GM23338 (cell line): ENCODE data around the gene NPEPL1. TPM values are rescaled to one million over a fixed set of nuclear protein-coding genes. Genes with fewer than 3 reads are reported as not detected.

Experiments
- ATAC-seq: fragments of 200-7000 bp; cut with Tn5 transposase; 3 replicates; pipeline ENCODE4 v1.9.1; 2020
- DNase-seq: peaks from one replicate; pipeline ENCODE4 v3.0.0-alpha.2; 2015; ENCODE audit warnings: low spot score
- H2AFZ ChIP-seq: fragments of 200-600 bp; sonication (generic); 2 replicates; pipeline ENCODE4 v1.8.0; 2016; ENCODE audit warnings: antibody characterized with exemption, mild to moderate bottlenecking, moderate library complexity
- H3F3A ChIP-seq: fragments of 200-600 bp; sonication (generic); replicated peaks from 2 replicates; pipeline ENCODE4 v1.8.0; 2017; ENCODE audit warnings: antibody characterized with exemption, mixed run types, low read depth
- H3K27ac ChIP-seq: fragments of 200-600 bp; sonication (generic); 2 replicates; pipeline ENCODE4 v1.6.1; 2016; ENCODE audit warnings: low read depth
- H3K27me3 ChIP-seq: fragments of 200-600 bp; sonication (generic); 2 replicates; pipeline ENCODE4 v1.8.0; 2016; ENCODE audit warnings: mild to moderate bottlenecking, mixed run types, moderate library complexity; ENCODE audit not compliant: insufficient read depth
- H3K36me3 ChIP-seq: fragments of 200-600 bp; sonication (generic); 2 replicates; pipeline ENCODE4 v1.8.0; 2016; ENCODE audit warnings: mild to moderate bottlenecking; ENCODE audit not compliant: insufficient read depth
- H3K4me1 ChIP-seq: fragments of 200-600 bp; sonication (generic); 2 replicates; pipeline ENCODE4 v1.8.0; 2016; ENCODE audit warnings: mild to moderate bottlenecking, moderate library complexity; ENCODE audit not compliant: insufficient read depth
- H3K4me2 ChIP-seq: fragments of 200-600 bp; sonication (generic); 2 replicates; pipeline ENCODE4 v1.7.1; 2017; ENCODE audit warnings: mixed run types
- H3K4me3 ChIP-seq: fragments of 200-600 bp; sonication (generic); 2 replicates; pipeline ENCODE4 v1.6.1; 2016; ENCODE audit warnings: mixed run types
- H3K79me2 ChIP-seq: fragments of 200-600 bp; sonication (generic); replicated peaks from 2 replicates; pipeline ENCODE4 v1.8.0; 2017; ENCODE audit warnings: mild to moderate bottlenecking; ENCODE audit not compliant: insufficient read depth
- H3K9me2 ChIP-seq: fragments of 200-600 bp; sonication (generic); 2 replicates; pipeline ENCODE4 v1.8.0; 2017; ENCODE audit not compliant: insufficient read depth
- H4K20me1 ChIP-seq: fragments of 200-600 bp; sonication (generic); replicated peaks from 2 replicates; pipeline ENCODE4 v1.8.0; 2017; ENCODE audit warnings: mild to moderate bottlenecking; ENCODE audit not compliant: insufficient read depth
- H3K27ac Mint-ChIP-seq: 2 replicates; pipeline ENCODE4 v1.8.0; 2020; ENCODE audit warnings: inconsistent platforms, mild to moderate bottlenecking, moderate library complexity, mixed read lengths
- H3K27me3 Mint-ChIP-seq: 3 replicates; pipeline ENCODE4 v1.8.0; 2022; ENCODE audit warnings: low read depth, mild to moderate bottlenecking, moderate library complexity, mixed read lengths, inconsistent platforms; ENCODE audit not compliant: insufficient read depth, poor library complexity
- H3K36me3 Mint-ChIP-seq: 3 replicates; pipeline ENCODE4 v1.8.0; 2021; ENCODE audit warnings: low read depth, mild to moderate bottlenecking, inconsistent platforms, moderate library complexity, mixed read lengths
- H3K4me1 Mint-ChIP-seq: 3 replicates; pipeline ENCODE4 v1.8.0; 2020; ENCODE audit warnings: mild to moderate bottlenecking, inconsistent platforms, mixed read lengths
- H3K4me3 Mint-ChIP-seq: 3 replicates; pipeline ENCODE4 v1.8.0; 2021; ENCODE audit warnings: moderate library complexity, mild to moderate bottlenecking, inconsistent platforms, mixed read lengths
- H3K9me3 Mint-ChIP-seq: 3 replicates; pipeline ENCODE4 v1.8.0; 2020; ENCODE audit warnings: moderate library complexity, mild to moderate bottlenecking, inconsistent platforms, mixed read lengths
- CREB1 ChIP-seq: fragments of 250-450 bp; sonication (Bioruptor Pico); IDR thresholded peaks from 2 replicates; pipeline ENCODE4 v1.5.0; 2020; ENCODE audit warnings: low read depth, mild to moderate bottlenecking, moderate library complexity
- EZH2 ChIP-seq: fragments of 200-600 bp; sonication (generic); IDR thresholded peaks from one replicate; pipeline ENCODE4 v1.8.0; 2017; ENCODE audit warnings: antibody characterized with exemption, mild to moderate bottlenecking, low read depth; ENCODE audit not compliant: unreplicated experiment
- JUNB ChIP-seq: IDR thresholded peaks from one replicate; pipeline ENCODE4 v1.6.1; 2016; ENCODE audit warnings: antibody characterized with exemption; ENCODE audit not compliant: unreplicated experiment
- NANOG ChIP-seq: IDR thresholded peaks from 2 replicates; pipeline ENCODE4 v1.6.1; 2016; ENCODE audit warnings: antibody characterized with exemption, borderline replicate concordance
- STAT1 ChIP-seq: IDR thresholded peaks from one replicate; pipeline ENCODE4 v1.6.1; 2016; ENCODE audit warnings: antibody characterized with exemption; ENCODE audit not compliant: unreplicated experiment
- ZNF114 ChIP-seq: fragments of 250-450 bp; sonication (Bioruptor Pico); IDR thresholded peaks from 2 replicates; pipeline ENCODE4 v1.5.0; 2020; ENCODE audit warnings: mild to moderate bottlenecking, moderate library complexity
- ZNF331 ChIP-seq: fragments of 250-450 bp; sonication (Bioruptor Pico); IDR thresholded peaks from 2 replicates; pipeline ENCODE4 v1.5.0; 2020; ENCODE audit warnings: low read depth, mild to moderate bottlenecking, moderate library complexity
- ZNF462 ChIP-seq: fragments of 250-450 bp; sonication (Bioruptor Pico); IDR thresholded peaks from 2 replicates; pipeline ENCODE4 v1.5.0; 2020; ENCODE audit warnings: mild to moderate bottlenecking, moderate library complexity
- polyA plus RNA-seq: library from polyadenylated mRNA; unstranded; fragments of >200 nt; fragmentation: Nextera tagmentation; extraction: Ambion mirVana; gene quantifications from 2 replicates; pipeline ENCODE4 v1.2.1, GENCODE V29; 2016
- total RNA-seq: library from RNA; depleted of rRNA; stranded (reverse); fragments of >200 nt; shearing (Covaris generic); gene quantifications from 2 replicates; pipeline ENCODE4 v1.2.3, GENCODE V29; 2014
- TF ChIP-seq, protein P1 (sequence below): IDR thresholded peaks from 2 replicates; pipeline ENCODE4 v1.6.1; 2016; ENCODE audit warnings: antibody characterized with exemption
- TF ChIP-seq, protein P2 (sequence below), 2 experiments: fragments of 200-600 bp in 1 of 2; sonication (generic) in 1 of 2; conservative IDR thresholded peaks; 2 replicates each; pipeline versions ENCODE4 v1.5.1 to v1.6.1; 2016 to 2017; ENCODE audit warnings: antibody characterized with exemption in 2 of 2, low read depth in 2 of 2, mild to moderate bottlenecking in 2 of 2, moderate library complexity in 1 of 2

Gene NPEPL1
- total and polyA plus RNA-seq, 2 experiments from 2014 or later, result 23.5 to 30.0 TPM

DNA sequence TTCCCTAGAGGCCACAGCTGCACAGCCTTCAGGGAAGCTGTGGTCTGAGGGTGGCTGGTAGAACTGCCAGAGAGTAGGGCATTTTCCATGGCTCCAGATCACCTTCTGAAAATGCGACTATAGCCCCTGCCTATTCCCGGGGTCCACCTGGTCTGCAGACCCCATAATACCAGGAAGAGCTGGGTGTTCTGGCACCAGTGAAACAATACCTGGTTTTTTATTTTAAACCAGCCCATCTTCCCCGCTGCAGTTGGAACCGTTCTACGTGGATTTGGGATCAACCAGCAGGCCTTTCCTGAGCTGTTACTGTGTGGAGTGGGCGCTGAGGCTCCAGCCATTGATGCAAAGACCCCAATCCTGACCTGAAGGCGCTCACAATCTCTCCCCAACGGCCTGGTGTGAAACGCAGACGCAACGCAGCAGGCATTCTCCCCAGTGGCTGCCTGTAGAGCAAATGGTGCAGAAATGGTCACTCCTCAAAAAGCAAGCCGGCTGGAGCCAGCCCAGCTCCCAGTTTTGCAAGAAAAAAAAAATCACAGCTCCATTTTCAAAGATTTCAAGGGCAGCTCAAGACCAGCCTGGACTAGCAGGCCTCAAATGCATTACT lies 11.3 kb downstream of the NPEPL1 start:
- Mint-ChIP-seq H3K27me3 (peaks cover 3% of the 10 kb centered on the region), H3K4me1 (peaks cover 13% of the 10 kb centered on the region), H3K9me3 (peaks cover 7% of the 10 kb centered on the region; the same call in 2 of the 3 replicates), H3K4me3 (no peak overlapping the region), H3K27ac (no peak overlapping the region), H3K36me3 (peaks cover 55% of the 10 kb centered on the region)
- Histone ChIP-seq H3F3A (0 out of 2 replicates have a peak, but pooled peaks cover 4% of the 10 kb centered on the region), H2AFZ (no peak overlapping the region), H3K4me2 (no peak overlapping the region), H3K4me3 (no peak overlapping the region), H4K20me1 (no peaks in the 10 kb centered on the region), H3K27ac (no peak overlapping the region), H3K4me1 (no peaks in the 10 kb centered on the region; the same call in 1 of the 2 replicates), H3K79me2 (no peaks in the 10 kb centered on the region), H3K9me2 (no peaks in the 10 kb centered on the region), H3K36me3 (peaks cover 9% of the 10 kb centered on the region; the same call in 1 of the 2 replicates), H3K27me3 (no peaks in the 10 kb centered on the region)
- no peak for ATAC-seq
- no peak for DNase-seq
- no peak for TF ChIP-seq EZH2

DNA sequence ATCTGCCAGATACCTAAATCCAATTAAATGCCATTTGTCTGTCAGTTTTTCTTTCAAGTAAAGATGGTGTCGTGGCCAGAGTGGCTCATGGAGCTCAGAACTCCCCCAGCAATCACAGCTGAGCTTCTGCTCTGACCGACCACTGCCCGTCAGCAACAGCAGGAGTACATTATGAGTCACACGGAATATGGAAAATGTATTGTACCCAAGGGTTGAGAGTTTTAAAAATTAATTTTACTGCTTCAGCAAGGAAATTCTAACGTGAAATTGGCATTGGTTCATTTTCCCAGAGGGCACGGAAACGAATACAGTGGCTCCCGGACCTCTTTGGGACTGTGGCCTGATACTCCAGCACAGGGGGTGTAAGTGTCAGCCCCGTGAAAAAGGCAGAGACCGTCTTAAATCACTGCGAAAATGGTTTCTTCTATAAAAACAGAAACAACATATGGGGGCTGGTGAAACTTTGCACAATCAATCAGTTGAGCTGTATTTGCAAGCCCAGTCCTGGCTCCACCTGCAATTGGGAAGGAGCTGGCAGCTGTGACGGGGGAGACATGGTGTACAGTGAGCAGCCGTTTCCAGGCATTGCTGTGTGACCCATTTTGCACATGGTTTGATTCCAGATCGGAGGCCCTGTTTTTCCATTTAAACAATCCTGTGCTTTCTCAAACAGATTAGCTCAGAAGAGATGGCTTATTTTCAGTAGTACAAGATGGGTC lies 12.8 kb downstream of the NPEPL1 start:
- no peak overlapping the region for H3K27ac ChIP-seq
- Mint-ChIP-seq H3K4me3 (no peak overlapping the region), H3K36me3 (peaks cover 48% of the 10 kb centered on the region), H3K4me1 (peaks cover 15% of the 10 kb centered on the region), H3K27me3 (peaks cover 7% of the 10 kb centered on the region), H3K9me3 (peaks cover 7% of the 10 kb centered on the region; the same call in 2 of the 3 replicates), H3K27ac (peak overlapping the region; percentile 28; the same call in 1 of the 2 replicates)
- H3K79me2 ChIP-seq, result no peaks in the 10 kb centered on the region
- no peak overlapping the region for H2AFZ ChIP-seq
- ATAC-seq (no peak), DNase-seq (no peak)
- no peaks in the 10 kb centered on the region for H3K9me2 ChIP-seq
- H3K27me3 ChIP-seq, result no peaks in the 10 kb centered on the region
- H3K4me1 ChIP-seq, result no peaks in the 10 kb centered on the region; the same call in 1 of the 2 replicates
- H3K36me3 ChIP-seq, result 0 out of 2 replicates have a peak, but pooled peaks cover 9% of the 10 kb centered on the region
- H4K20me1 ChIP-seq, result no peaks in the 10 kb centered on the region
- H3F3A ChIP-seq, result 0 out of 2 replicates have a peak, but pooled peaks cover under 1% of the 10 kb centered on the region
- no peak overlapping the region for H3K4me3 ChIP-seq
- TF ChIP-seq, protein P1, sequence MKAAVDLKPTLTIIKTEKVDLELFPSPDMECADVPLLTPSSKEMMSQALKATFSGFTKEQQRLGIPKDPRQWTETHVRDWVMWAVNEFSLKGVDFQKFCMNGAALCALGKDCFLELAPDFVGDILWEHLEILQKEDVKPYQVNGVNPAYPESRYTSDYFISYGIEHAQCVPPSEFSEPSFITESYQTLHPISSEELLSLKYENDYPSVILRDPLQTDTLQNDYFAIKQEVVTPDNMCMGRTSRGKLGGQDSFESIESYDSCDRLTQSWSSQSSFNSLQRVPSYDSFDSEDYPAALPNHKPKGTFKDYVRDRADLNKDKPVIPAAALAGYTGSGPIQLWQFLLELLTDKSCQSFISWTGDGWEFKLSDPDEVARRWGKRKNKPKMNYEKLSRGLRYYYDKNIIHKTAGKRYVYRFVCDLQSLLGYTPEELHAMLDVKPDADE, result no peak
- no peak for TF ChIP-seq JUNB
- TF ChIP-seq NANOG, result no peak
- TF ChIP-seq STAT1, result no peak
- TF ChIP-seq ZNF462 (CRISPR knock-in tag), result no peak
- TF ChIP-seq, protein P2, sequence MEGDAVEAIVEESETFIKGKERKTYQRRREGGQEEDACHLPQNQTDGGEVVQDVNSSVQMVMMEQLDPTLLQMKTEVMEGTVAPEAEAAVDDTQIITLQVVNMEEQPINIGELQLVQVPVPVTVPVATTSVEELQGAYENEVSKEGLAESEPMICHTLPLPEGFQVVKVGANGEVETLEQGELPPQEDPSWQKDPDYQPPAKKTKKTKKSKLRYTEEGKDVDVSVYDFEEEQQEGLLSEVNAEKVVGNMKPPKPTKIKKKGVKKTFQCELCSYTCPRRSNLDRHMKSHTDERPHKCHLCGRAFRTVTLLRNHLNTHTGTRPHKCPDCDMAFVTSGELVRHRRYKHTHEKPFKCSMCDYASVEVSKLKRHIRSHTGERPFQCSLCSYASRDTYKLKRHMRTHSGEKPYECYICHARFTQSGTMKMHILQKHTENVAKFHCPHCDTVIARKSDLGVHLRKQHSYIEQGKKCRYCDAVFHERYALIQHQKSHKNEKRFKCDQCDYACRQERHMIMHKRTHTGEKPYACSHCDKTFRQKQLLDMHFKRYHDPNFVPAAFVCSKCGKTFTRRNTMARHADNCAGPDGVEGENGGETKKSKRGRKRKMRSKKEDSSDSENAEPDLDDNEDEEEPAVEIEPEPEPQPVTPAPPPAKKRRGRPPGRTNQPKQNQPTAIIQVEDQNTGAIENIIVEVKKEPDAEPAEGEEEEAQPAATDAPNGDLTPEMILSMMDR (conservative IDR thresholded peaks at IDR 0.05; ENCODE audit: low read depth in 2 of 2), result no peak
- TF ChIP-seq EZH2, result no peak
- TF ChIP-seq ZNF114 (CRISPR knock-in tag), result no peak
- TF ChIP-seq ZNF331 (CRISPR knock-in tag), result no peak
- no peak for TF ChIP-seq CREB1 (CRISPR knock-in tag)
- H3K4me2 ChIP-seq, result no peak overlapping the region
